Skin of body (tissue), 2 donors: ENCODE results near the gene ACTN1. TPM values are rescaled to one million over a fixed set of nuclear protein-coding genes. Genes with fewer than 3 reads are reported as not detected.
"Not testable (repeated sequence)": the region's sequence is repeated elsewhere in the genome, so short reads cannot be mapped to it uniquely, and the experiment has no call there.

Experiments used
- DNase-seq: peaks from one replicate; lab custom pipeline; 2025; lab: John Stamatoyannopoulos, UW
- total RNA-seq: library from RNA; depleted of rRNA; stranded (reverse); fragments of >200 nt; gene quantifications from one replicate; pipeline ENCODE4 v1.2.3, GENCODE V29; 2014

Gene ACTN1
- total RNA-seq = 112 TPM

DNA sequence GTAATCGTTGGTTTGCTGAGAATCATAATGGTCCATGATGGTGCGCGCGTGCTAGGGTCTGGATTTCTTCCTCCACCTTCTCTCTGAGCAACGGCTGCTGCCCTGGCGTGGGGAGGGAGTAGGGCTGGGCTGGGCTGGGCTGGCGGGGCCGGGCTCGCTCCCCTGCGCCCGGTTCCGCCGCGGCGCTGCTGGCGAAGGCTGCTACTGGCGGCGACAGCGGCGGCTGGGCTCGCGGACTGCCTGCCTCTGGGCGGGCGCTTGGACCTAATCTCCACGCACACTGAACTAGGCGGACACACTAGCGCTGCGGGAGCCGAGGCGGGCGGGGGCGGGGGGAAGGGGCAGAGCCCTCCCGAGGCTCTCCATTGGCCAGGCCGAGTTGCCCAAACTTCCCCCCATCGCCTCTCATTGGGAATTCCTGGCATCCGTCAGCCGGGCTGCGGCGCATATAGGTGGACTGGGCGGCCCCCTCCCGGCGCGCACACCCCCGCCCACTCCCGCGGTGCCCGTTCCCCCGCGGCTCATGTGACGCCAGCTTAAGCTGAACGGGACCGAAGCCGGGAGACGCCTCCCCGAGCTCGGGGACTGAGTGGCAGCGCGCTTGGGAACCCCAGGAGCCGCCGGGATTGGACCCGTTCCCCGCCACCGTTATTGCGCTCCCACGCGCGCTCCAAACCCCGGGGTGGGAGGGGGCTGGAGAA lies at the start of gene ACTN1:
Gene ACTN1, minus strand, starts transcription at position 282 of the 701 bp plus-strand sequence. Its CDS starts 246 bp downstream, at position 36.
- peak; percentile 75 for DNase-seq

DNA sequence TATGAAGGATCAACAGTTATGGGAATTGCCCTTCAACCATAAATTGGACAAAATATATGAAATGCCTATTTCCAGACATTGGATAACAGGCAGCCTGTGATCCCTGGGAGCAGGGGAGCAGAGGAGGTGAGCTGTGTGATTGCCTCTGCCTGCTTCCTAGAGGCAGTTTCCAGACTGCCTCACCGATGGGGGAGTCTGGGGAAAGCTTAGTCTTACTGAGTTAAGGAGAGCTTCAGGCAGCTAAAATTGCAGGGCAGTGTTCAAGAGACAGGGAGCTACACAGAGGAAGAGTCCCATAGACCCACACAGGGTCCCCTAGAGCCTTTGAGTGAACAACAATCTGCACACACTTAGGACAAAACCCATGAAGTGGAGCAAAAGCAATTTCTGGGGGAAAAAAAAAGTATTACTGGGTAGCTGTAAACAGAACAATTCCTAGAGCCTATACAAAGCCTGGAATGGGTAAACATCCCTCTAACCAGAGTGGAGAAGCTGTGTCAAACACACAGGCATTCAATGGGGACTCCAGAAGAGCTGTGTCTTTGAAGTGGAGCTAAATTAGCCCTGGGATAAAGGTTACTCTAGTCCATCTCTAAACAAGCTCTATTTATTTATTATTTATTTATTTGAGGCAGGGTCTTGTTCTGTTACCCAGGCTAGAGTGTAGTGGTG lies 48.3 kb upstream of the ACTN1 start:
- DNase-seq = no peak

DNA sequence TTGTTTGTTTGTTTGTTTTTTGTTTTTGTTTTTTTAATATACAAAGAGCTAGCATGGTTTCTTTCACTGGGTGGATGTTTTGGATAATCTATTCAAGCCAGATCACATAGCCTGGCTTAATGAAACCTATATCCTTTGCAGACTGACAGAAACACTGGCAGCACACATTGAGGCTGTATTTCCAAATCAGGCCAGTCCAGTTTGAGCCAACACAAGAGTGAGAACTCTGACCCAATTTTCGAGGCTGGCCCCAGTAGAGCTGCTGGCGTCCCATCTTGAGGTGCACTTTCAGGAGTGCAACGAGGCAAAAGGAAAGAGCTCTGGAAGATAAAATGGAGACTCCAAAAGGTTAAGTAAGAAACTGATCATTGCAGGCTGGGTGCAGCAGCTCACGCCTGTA lies 43.9 kb upstream of the ACTN1 start:
- DNase-seq = no peak

DNA sequence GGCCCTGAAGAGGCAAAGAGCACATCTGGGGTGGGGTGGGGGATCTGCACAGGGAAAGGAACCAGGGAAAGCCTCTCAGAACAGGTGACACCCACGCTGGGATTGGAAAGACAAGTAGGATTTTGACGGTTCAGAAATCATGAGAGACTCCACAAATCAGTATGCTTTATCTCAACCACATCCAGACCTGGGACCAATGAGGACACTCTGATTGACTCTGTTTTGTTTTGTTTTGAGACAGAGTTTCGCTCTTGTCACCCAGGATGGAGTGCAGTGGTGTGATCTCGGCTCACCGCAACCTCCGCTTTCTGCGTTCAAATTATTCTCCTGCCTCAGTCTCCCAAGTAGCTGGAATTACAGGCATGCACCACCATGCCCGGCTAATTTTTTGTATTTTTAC lies 43.0 kb upstream of the ACTN1 start:
- DNase-seq = not testable (repeated sequence)

DNA sequence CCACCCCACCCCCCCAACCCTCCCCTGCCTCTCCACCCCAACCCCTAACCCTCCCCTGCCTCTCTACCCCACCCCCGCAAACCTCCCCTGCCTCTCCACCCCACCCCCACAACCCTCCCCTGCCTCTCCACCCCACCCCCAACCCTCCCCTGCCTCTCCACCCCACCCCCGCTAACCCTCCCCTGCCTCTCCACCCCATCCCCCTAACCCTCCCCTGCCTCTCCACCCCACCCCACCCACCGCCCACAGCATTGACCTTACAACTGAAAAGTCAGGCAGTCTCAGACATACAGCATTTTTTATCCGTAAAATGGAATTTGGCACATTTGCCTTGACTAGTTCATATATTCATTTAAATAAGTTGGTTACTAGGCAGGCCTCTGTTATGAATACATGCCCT lies 38.6 kb upstream of the ACTN1 start:
- no peak for DNase-seq

DNA sequence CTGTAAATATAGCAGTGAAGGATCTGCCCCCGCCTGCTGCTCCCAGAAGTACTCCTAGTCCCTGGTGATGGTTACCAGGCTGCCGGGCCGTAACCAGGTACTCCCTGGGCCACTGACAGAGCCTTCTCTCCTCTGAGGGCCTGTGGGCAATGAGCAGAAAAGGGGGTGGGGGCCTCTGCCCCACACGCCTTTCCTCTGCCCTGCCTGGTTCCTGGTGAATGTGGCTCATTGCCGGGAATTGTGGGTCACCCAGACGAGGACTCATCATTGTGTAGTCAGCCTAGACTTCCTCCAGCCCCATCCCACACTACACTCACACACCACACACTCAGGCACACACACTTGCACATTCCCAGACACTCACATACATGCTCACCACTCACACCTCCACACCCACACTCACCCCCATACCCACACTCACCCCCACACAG lies 35.7 kb upstream of the ACTN1 start:
- no peak for DNase-seq

DNA sequence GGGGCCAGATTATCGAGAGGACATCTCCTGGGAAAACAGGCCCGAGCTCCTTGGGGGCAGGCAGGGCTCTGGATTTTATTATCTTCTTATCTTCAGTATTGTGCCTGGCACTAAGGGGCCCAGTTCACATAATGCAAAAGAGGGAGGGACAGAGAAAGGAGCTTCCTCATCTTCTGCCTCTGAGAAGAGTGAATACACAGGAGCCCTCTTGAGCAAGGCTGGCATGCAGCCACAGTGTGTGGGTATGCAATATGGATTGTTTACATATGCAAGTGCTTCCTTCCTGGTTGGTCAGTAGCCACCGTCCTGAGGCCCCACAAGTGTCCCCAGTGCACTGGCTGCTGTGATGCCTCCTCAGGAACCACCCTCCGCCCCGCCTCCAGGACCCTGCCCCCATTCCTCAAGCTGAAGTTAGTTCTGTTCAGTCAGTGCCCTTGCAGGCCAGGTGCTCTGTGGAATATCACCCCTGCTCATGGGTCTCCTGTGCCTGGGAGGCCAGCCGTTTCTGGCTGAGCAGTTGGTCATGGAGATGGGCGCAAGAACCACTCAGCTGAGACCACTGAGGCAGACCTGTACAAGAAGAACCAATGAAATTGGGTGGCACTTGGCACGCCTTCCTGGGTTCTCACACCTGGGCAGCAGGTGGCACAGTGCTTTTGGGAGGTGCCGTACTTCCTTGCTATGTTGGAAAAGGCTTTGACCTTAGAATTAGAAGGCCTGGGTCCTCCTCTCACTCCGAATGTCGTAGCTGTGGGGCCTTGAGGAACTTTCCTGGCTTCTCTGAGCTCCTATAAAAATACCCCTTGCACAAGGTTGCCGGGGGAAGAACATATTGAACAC lies 35.1 kb upstream of the ACTN1 start:
- no peak for DNase-seq

DNA sequence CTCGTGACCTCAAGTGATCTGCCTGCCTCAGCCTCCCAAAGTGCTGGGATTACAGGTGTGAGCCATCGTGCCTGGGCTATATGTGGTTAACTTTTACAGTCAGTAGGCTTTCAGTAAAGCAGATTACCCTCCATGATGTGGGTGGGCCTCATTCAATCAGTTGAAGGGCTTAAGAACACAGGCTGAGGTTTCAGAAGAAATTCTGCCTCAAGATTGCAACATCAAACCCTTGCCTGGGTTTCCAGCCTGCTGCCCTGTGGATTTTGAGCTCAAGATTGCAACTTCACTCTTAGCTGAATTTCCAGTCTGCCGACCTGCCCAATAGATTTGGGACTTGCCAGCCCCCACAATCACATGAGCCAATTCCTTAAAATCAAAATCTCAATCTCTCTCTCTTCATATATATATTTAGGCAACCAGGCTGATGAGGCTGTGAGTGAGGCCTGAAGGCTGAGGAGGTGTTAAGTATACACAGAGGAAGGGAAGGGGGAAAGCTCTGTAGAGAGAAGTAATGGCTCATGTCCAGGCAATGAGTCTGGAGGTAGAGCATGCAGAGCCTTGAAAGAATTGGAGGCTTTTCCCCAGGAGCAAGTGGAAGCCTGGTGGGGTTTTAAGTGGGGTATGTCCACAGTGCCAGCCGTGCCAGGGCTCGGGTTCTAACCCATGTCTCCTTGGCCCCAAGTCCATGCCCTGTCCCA lies 33.3 kb upstream of the ACTN1 start:
- DNase-seq = no peak

DNA sequence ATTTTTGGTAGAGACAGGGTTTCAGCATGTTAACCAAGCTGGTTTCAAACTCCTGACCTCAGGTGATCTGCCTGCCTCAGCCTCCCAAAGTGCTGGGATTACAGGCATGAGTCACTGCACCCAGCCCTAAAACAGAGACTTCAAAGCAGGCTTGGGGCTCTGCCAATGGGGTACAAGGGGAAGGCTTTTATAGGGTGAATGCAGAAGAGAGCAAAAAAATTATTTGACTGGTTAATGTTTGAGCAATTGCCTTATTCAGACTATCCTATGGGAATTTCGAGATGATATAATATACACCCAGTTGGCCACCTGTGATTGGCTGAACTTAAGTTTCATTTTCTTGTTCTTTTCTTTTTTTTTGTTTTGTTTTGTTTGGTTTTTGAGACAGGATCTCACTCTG lies 31.5 kb upstream of the ACTN1 start:
- no peak for DNase-seq

DNA sequence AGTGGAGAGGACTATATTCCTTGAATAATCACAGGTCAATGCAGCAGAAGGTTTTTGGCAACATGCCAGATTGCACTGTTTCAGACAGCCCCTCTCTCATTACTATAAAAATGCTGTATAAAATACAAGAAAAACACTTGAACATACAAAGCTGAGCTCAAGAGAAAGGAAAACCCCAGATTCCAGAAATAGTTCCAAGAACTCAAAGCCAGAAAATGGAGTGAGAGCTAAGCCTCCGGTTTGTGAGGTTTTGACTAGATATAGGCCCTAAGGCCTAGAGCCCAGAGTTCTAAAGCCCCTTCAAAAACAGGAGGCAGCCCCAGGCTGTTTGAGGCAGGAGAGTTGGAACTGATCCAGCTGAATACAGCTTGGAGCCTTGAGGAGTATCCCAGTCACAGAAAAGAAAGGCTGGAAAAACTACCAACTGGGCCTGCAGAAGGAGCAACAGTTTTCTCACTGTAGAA lies 29.4 kb upstream of the ACTN1 start:
- peak; percentile 30 for DNase-seq

DNA sequence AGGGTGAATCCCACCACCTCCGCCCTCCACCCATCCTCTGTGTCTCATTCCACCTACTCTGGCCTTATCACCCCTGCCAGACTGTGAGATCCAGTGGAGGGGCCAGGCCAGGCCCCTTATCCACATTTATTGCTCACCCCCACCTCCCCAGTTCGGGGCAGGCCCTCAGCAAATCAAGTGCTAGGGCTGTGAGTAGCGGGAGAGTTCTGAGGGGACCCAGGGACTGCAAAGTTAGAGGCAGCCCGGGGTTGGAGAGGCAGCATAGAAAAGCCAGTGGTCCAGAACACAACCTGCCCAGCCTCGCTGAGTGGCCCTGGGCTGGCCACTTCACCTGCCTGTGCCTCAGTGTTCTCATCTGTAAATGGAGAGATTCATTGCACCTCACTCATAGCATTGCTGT lies 27.2 kb upstream of the ACTN1 start:
- DNase-seq = no peak

DNA sequence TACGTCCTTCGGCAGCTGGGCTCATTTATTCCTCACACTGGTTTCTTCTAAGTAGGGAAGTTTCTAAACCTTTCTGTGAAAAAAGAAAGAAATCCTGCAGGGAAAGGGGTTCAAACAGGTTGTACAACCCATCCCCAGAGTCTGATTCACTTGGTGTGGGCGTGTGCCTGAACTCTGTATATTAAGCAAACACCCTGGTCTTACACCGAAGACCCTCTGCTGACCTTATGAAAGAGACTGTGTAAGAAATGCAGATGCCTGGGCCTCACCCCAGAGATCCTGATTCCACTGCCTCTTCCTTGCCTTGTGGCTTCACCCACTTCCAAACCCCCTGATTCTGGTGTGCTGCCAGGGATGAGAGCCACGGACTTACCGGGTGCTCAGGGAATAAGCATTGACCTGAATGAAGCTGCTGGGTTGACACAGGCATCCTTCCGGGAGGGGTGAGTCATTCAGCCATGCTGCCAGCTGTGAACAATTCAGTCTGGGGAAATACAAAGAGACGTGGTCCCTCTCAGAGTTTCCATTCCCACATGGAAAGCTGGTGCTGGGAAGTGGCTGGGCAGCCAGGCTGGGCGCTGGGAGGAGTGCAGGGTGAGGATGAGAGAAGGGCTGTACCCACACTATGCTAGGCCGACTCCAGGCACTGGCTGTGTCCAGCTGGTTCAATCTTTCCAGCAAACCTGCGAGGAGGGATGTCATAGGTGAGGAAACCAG lies 26.5 kb upstream of the ACTN1 start:
- DNase-seq = peak; percentile 27

DNA sequence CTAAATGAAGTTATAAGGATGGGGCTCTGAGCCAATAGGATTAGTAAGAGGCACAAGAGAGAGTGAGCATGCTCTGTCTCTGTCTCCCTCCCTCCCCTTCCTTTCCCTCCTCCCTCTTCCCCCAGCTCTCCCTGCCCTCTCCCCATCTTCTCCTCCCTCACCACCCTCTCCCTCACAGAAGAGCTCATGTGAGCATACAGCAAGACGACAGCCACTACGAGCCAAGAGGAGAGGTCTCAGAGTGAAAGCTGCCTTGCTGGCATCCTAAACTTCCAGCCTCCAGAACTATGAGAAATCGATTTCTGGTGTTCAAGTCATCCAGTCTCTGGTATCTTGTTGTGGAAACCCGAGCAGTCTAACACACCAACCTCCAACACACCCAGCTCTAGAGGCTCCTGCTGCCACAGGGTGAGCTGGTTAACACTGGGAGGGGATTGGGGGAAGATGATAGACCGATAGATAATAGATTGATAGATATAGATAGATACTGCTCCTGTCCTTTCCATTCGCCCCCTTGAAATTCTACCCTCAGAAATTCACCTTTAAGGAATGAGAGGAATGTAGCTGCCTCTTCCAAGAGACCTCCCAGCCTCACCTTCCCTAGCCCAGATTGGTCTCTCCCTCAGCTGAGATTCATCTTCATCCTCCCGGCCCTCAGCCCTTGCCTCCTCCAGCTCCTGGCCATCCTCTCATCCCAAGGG lies 25.8 kb upstream of the ACTN1 start:
- DNase-seq = no peak

DNA sequence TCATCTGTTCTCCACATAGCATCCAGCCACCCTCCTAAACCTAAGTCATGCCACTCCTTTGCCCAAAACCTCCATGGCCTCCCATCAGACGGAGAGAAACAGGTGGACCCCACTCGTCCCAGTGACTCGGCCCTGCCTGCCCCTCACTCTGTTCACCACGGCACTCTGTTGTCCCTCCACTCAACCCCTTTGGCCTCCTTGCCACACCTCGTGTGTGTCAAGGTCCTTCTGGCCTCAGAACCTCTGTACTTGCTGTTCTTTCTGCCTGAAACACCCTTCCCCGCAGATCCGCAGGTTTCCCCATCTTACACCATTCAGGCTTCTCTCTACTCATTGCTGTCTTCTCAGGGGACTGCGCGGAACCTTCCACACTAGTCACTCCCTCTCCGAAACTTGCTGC lies 24.5 kb upstream of the ACTN1 start:
- DNase-seq = no peak

DNA sequence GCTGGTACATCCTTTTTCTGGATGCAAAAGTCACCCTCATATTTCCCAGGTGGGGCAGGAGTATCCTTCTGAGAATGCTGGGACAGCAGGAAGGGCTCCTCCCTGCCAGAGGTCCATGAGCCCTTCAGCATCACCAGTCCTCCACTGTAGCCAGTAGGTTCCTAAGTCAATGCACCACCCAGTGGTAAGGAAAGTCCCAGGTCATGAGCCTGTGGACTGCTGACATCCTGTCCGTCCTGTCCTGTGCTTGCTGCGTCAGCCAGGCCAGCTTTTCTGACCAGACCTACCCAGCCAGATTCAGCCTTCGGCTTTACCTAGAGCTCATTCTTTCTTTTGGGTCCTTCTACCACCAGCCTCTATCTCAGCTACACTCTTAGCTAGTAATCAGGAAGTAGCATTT lies 23.0 kb upstream of the ACTN1 start:
- DNase-seq = no peak

DNA sequence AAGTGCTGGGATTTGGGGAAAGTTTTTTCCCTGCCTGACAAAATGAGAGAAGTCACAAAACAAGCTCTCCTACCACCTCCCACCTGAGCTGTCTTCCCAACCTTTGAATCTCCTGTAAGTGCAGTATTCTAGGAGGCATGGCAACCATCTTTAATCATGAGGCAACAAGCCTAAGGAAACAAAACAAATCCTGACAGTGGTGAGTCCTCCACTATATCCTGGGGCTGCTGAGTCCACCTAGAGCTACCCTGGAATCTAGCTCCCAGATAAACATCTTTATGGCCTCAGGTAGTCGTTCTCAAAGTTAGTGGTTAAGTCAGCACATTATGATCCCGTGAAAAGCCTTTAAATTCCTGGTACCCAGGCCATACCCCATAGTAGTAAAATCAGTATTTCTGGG lies 22.3 kb upstream of the ACTN1 start:
- DNase-seq = no peak

DNA sequence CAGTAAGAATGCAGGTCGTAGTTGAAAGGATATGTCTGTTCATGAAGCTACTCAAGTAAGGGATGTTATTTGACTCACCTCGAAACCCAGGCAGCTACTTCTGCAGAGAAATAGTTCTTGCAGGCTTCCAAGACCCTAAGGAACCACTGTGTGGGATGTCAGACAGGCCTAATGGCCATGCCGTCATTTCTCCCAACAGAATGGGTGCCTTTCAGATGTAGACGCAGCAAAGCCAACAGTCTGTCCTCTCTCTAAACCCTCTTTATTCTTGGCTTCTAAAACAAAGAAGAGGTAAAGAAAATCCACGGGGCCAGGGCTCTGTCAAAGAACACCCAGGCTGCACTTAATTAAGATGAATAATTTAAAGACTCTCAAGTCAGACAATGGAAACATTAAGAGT lies 19.0 kb upstream of the ACTN1 start:
- no peak for DNase-seq

DNA sequence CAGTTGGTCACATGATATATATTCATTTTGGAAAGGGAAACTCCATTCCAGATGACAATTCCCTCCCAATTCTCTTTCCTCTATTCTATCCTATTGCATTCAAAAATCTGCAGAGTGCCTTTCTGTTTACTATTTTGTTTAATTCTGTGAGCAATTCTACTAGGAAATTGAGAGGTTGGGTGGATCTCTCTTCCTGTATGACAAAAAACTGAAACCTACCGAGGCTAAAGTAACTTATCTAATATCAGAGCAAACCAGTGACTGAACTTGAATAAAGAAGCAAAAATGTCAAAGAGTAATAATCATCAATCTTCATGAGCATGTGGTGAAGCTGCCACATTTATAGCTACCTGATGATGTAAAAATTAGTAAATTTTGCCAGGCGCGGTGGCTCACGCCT lies 16.6 kb upstream of the ACTN1 start:
- no peak for DNase-seq

DNA sequence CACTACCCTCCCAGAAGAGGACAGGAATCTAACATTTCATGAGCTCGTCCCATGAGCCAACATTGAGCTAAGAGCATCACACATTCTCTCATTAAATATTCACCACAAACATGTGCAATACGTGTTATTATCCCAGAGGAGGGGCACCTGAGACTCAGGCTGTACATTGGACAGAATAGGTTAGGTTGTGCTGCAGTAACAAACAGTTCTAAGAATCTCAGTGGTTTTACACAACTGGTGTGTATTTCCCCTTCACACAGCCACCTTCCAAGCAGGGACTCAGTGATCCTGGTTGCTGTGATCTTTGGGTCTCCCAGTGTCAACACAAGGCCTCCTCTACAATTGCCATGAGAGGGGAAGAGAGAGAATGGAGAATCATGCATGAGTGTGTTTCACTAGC lies 15.0 kb upstream of the ACTN1 start:
- no peak for DNase-seq

DNA sequence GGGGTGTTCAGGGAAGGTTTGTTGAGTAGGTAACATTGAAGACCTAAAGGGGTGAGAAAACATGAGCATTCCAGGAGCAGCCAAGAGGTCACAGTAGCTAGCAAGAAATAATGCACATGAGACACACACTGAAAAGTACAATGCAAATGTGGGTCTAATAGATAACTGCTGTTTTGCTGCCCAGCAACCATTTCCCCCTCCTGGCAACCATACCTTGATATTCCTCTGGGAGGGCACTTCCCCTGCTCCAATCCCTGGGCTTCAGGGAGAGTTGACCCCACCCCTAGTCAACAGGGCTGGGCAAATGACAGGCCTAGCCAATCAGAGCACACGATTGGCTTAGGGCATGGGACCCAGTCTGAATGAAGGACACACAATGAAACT lies 8.5 kb upstream of the ACTN1 start:
- DNase-seq = no peak
